IMR-90 (cell line): ENCODE measurements around the gene CHN2. TPM values are rescaled to one million over a fixed set of nuclear protein-coding genes. Genes with fewer than 3 reads are reported as not detected.

Source experiments
- ATAC-seq: fragments of 200-7000 bp; cut with Tn5 transposase; 2 replicates; pipeline ENCODE4 v1.9.1; 2020; ENCODE audit warnings: low read depth, mild to moderate bottlenecking, moderate library complexity
- BruUV-seq: library from RNA; stranded (reverse); fragments of 400-500 nt; replicated peaks from 2 replicates; lab custom pipeline; 2021; lab: Mats Ljungman, UMichigan
- CTCF ChIA-PET: fragments of 300-600 bp; formaldehyde crosslinking; extraction: SDS; loops from one replicate; lab custom pipeline; 2021; ENCODE audit warnings: antibody characterized with exemption; lab: Yijun Ruan, JAX
- POLR2A ChIA-PET: fragments of 300-600 bp; sonication (Branson Sonifier 250); formaldehyde crosslinking; loops from one replicate; lab custom pipeline; 2022; ENCODE audit warnings: antibody characterized with exemption; ENCODE audit not compliant: unreplicated experiment; lab: Charles Lee
- DNase-seq: peaks from one replicate; pipeline ENCODE4 v3.0.0; 2013
- H2AFZ ChIP-seq: replicated peaks from 2 replicates; pipeline ENCODE3; 2013; ENCODE audit warnings: low read length, mild to moderate bottlenecking; ENCODE audit not compliant: poor library complexity
- H2AK5ac ChIP-seq: 2 replicates; pipeline ENCODE4 v1.6.1; 2013; ENCODE audit warnings: low read depth, low read length, inconsistent platforms
- H2AK9ac ChIP-seq: replicated peaks from 2 replicates; pipeline ENCODE3; 2013; ENCODE audit warnings: mild to moderate bottlenecking, low read depth, low read length, moderate library complexity; ENCODE audit not compliant: poor library complexity
- H2BK120ac ChIP-seq: 2 replicates; pipeline ENCODE4 v1.6.1; 2013; ENCODE audit warnings: low read depth, low read length, inconsistent platforms
- H2BK15ac ChIP-seq: 3 replicates; pipeline ENCODE4 v1.6.1; 2013; ENCODE audit warnings: low read depth, low read length, inconsistent platforms
- H2BK20ac ChIP-seq: 2 replicates; pipeline ENCODE4 v1.6.1; 2013; ENCODE audit warnings: low read depth, mild to moderate bottlenecking, inconsistent platforms, low read length, moderate library complexity
- H2BK5ac ChIP-seq: 2 replicates; pipeline ENCODE4 v1.6.1; 2013; ENCODE audit warnings: mild to moderate bottlenecking, low read depth, low read length, inconsistent platforms; ENCODE audit not compliant: poor library complexity, severe bottlenecking
- H3K14ac ChIP-seq: replicated peaks from 2 replicates; pipeline ENCODE4 v1.6.1; 2013; ENCODE audit warnings: low read depth, low read length, inconsistent platforms
- H3K18ac ChIP-seq: 2 replicates; pipeline ENCODE4 v1.6.1; 2013; ENCODE audit warnings: low read depth, low read length, control low read depth
- H3K23ac ChIP-seq: 2 replicates; pipeline ENCODE4 v1.6.1; 2013; ENCODE audit warnings: low read depth, low read length, inconsistent platforms
- H3K27ac ChIP-seq: 2 replicates; pipeline ENCODE4 v1.5.1; 2013; ENCODE audit warnings: mild to moderate bottlenecking, control low read depth, low read length; ENCODE audit not compliant: insufficient read depth
- H3K27me3 ChIP-seq: 2 replicates; pipeline ENCODE4 v1.6.1; 2013; ENCODE audit warnings: low read length; ENCODE audit not compliant: control insufficient read depth, insufficient read depth
- H3K36me3 ChIP-seq: 2 replicates; pipeline ENCODE4 v1.6.1; 2013; ENCODE audit warnings: low read length, mixed read lengths; ENCODE audit not compliant: control insufficient read depth, insufficient read depth
- H3K4ac ChIP-seq: 2 replicates; pipeline ENCODE4 v1.6.1; 2013; ENCODE audit warnings: low read depth, low read length, inconsistent platforms
- H3K4me1 ChIP-seq: 2 replicates; pipeline ENCODE4 v1.6.1; 2013; ENCODE audit warnings: low read length, mixed read lengths; ENCODE audit not compliant: control insufficient read depth, insufficient read depth
- H3K4me2 ChIP-seq: 2 replicates; pipeline ENCODE4 v1.6.1; 2013; ENCODE audit warnings: low read depth, mild to moderate bottlenecking, control low read depth, low read length, moderate library complexity
- H3K4me3 ChIP-seq: 2 replicates; pipeline ENCODE4 v1.5.1; 2013; ENCODE audit warnings: low read depth, mild to moderate bottlenecking, control low read depth, low read length, moderate library complexity; ENCODE audit not compliant: insufficient read depth
- H3K56ac ChIP-seq: 2 replicates; pipeline ENCODE4 v1.6.1; 2013; ENCODE audit warnings: low read length, inconsistent platforms; ENCODE audit not compliant: insufficient read depth; ENCODE audit errors: extremely low read depth
- H3K79me1 ChIP-seq, 2 experiments: 2 replicates each; pipeline ENCODE4 v1.6.1; 2013; ENCODE audit warnings: low read length in 2 of 2, inconsistent platforms in 1 of 2, low read depth in 1 of 2
- H3K9ac ChIP-seq: 2 replicates; pipeline ENCODE4 v1.6.1; 2013; ENCODE audit warnings: low read depth, low read length, control low read depth
- H3K9me1 ChIP-seq: 2 replicates; pipeline ENCODE4 v1.6.1; 2013; ENCODE audit warnings: low read length, inconsistent platforms; ENCODE audit not compliant: insufficient read depth
- H3K9me3 ChIP-seq: 2 replicates; pipeline ENCODE4 v1.6.1; 2013; ENCODE audit warnings: low read length; ENCODE audit not compliant: control insufficient read depth, insufficient read depth
- H4K20me1 ChIP-seq: 2 replicates; pipeline ENCODE4 v1.6.1; 2013; ENCODE audit warnings: low read length, inconsistent platforms; ENCODE audit not compliant: insufficient read depth
- H4K5ac ChIP-seq: 2 replicates; pipeline ENCODE4 v1.6.1; 2013; ENCODE audit warnings: mild to moderate bottlenecking, low read depth, low read length, control low read depth
- H4K8ac ChIP-seq, 2 experiments: 2 replicates each; pipeline ENCODE4 v1.6.1; 2013; ENCODE audit warnings: low read depth in 2 of 2, low read length in 2 of 2, control low read depth in 1 of 2, inconsistent platforms in 1 of 2
- H4K91ac ChIP-seq: 2 replicates; pipeline ENCODE4 v1.6.1; 2013; ENCODE audit warnings: low read depth, low read length, inconsistent platforms; ENCODE audit not compliant: insufficient read depth
- CEBPB ChIP-seq: IDR thresholded peaks from 2 replicates; pipeline ENCODE4 v1.6.1; 2012; ENCODE audit warnings: low read depth, low read length, improper control_type of control experiment
- ELK1 ChIP-seq: fragments of 150-350 bp; IDR thresholded peaks from 2 replicates; pipeline ENCODE4 v1.6.1; 2016; ENCODE audit warnings: low read depth, mild to moderate bottlenecking, low read length, moderate library complexity, borderline replicate concordance
- MAFK ChIP-seq: IDR thresholded peaks from 2 replicates; pipeline ENCODE4 v1.6.1; 2012; ENCODE audit warnings: low read depth, low read length, improper control_type of control experiment
- MAZ ChIP-seq: IDR thresholded peaks from 2 replicates; pipeline ENCODE4 v1.6.1; 2012; ENCODE audit warnings: low read depth, mild to moderate bottlenecking, low read length, improper control_type of control experiment, moderate library complexity, borderline replicate concordance
- POLR2A ChIP-seq: IDR thresholded peaks from 2 replicates; pipeline ENCODE4 v1.6.1; 2012; ENCODE audit warnings: mild to moderate bottlenecking, low read depth, low read length
- RAD21 ChIP-seq: IDR thresholded peaks from 2 replicates; pipeline ENCODE4 v1.6.1; 2012; ENCODE audit warnings: low read length, improper control_type of control experiment
- RCOR1 ChIP-seq: IDR thresholded peaks from 2 replicates; pipeline ENCODE4 v1.6.1; 2012; ENCODE audit warnings: mild to moderate bottlenecking, low read length, improper control_type of control experiment; ENCODE audit not compliant: insufficient replicate concordance
- RFX5 ChIP-seq: IDR thresholded peaks from 2 replicates; pipeline ENCODE4 v1.8.0; 2012; ENCODE audit warnings: low read depth, mild to moderate bottlenecking, low read length, moderate library complexity
- SMC3 ChIP-seq: fragments of 150-350 bp; IDR thresholded peaks from 2 replicates; pipeline ENCODE4 v1.6.1; 2016; ENCODE audit warnings: low read depth, mild to moderate bottlenecking, antibody characterized with exemption, low read length, moderate library complexity
- USF2 ChIP-seq: fragments of 150-350 bp; IDR thresholded peaks from 2 replicates; pipeline ENCODE4 v1.6.1; 2017; ENCODE audit warnings: mild to moderate bottlenecking, antibody characterized with exemption, low read length, low read depth
- WGBS, 2 experiments: methylation state at CpG; one replicate each; pipeline versions ENCODE4 v1.1.5 to v1.1.7; 2013; ENCODE audit warnings: missing lambda C conversion rate in 2 of 2; ENCODE audit not compliant: insufficient read length in 1 of 2; ENCODE audit errors: extremely low coverage in 2 of 2; 5-methylcytosine and 5-hydroxymethylcytosine counted together
- dilution Hi-C: fragments of 300-500 bp; cut with HindIII; formaldehyde crosslinking; loops from one replicate; pipeline ENCODE4 v1.14.3; 2018; ENCODE audit warnings: low sequenced_read_pairs; ENCODE audit not compliant: unreplicated experiment
- in situ Hi-C: fragments of 300-500 bp; cut with MboI; formaldehyde crosslinking; loops from 3 replicates; pipeline ENCODE4 v1.14.3; 2019; ENCODE audit warnings: low sequenced_read_pairs, inconsistent platforms, mixed read lengths
- intact Hi-C: fragments of 100-400 bp; cut with micrococcal nuclease; formaldehyde crosslinking; loops from 2 replicates; pipeline ENCODE4 v1.10.0; 2022
- polyA plus RNA-seq, 3 experiments: library from polyadenylated mRNA; depleted of rRNA; stranded (reverse); fragments of >200 nt; gene quantifications; 2 replicates each; pipeline ENCODE4 v1.2.3, GENCODE V29; 2012; ENCODE audit warnings: low replicate concordance in 1 of 3
- total RNA-seq: library from RNA; depleted of rRNA; stranded (reverse); fragments of >200 nt; gene quantifications from 2 replicates; pipeline ENCODE4 v1.2.3, GENCODE V29; 2012

Gene CHN2
- total and polyA plus RNA-seq, 2 of the 4 experiments (the other 2 are of a cell fraction), result not detected

- in situ Hi-C loops, result no loop called here
- Histone ChIP-seq H4K20me1 (no peaks in the 10 kb centered on the region), H4K5ac (no peak overlapping the region), H3K9me3 (no peaks in the 10 kb centered on the region), H3K27ac (no peak overlapping the region), H3K14ac (no peak overlapping the region), H3K4me2 (no peak overlapping the region), H2AFZ (no peak overlapping the region), H3K56ac (no peak overlapping the region), H2AK5ac (no peak overlapping the region), H4K8ac (no peak overlapping the region), H2BK20ac (no peak overlapping the region), H3K9ac (no peak overlapping the region), H3K4ac (no peak overlapping the region), H2AK9ac (no peak overlapping the region), H2BK120ac (no peak overlapping the region), H3K4me3 (no peak overlapping the region), H2BK5ac (no peak overlapping the region), H2BK15ac (no peak overlapping the region), H4K91ac (no peak overlapping the region), H3K23ac (no peak overlapping the region), H3K9me1 (no peaks in the 10 kb centered on the region), H3K36me3 (no peaks in the 10 kb centered on the region), H3K79me1 (no peaks in the 10 kb centered on the region), H3K4me1 (no peaks in the 10 kb centered on the region), H3K27me3 (no peaks in the 10 kb centered on the region), H3K18ac (no peak overlapping the region)
- ChIA-PET POLR2A (no interaction called here), CTCF (no interaction called here)
- ATAC-seq (no peak), DNase-seq (no peak)
- no CpG with 5 or more reads among the region's 8 CpGs for WGBS, 2 experiments
- no TSS peak for BruUV-seq
- dilution Hi-C loops, result no loop called here
- TF ChIP-seq CEBPB (no peak), POLR2A (no peak), MAFK (no peak), SMC3 (no peak), RCOR1 (no peak), USF2 (no peak), RFX5 (no peak), RAD21 (no peak), MAZ (no peak), ELK1 (no peak)
- intact Hi-C loops, result loop anchor here (10.0 kb wide), 1 partner anchor 1504 kb away; no protein-coding TSS in a partner anchor
Measured at GRCh38 chr7:29488203-29488970, 293.8 kb downstream of the CHN2 start.
